ENCODE data around the gene NIF3L1. TPM values are rescaled to one million over a fixed set of nuclear protein-coding genes. Genes with fewer than 3 reads are reported as not detected.

Gene NIF3L1
- total and polyA plus RNA-seq, 2 of the 8 experiments (the other 6 are each of a cell fraction or from before 2014, with no cell fraction given) = 63.4 to 126 TPM

DNA sequence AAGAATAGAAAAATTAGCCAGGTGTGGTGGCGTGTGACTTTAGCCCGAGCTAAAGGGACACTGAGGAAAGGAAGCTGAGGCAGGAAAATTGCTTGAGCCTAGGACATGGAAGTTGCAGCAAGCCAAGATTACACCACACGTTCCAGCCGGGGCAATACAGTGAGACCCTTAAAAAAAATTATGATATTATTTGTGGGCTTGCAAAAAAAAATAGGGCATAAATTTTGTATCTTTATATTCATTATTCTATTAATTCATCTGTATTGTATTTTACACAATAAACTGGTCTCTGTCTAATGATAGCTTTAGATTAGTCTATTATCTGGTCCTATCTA, 56.2 kb downstream of the NIF3L1 start:
- Histone ChIP-seq H4K5ac (ENCODE audit: insufficient read length, low read depth, low read length) (no peak overlapping the region), H3K4me3 (ENCODE audit: extremely low read depth in 1 of 4, insufficient read depth in 2 of 4, low read depth in 3 of 4, low read length in 4 of 4) (no peak overlapping the region), H3K56ac (replicated peaks; ENCODE audit: insufficient read length, low read depth, low read length) (no peak overlapping the region), H3K4me2 (ENCODE audit: insufficient read depth in 1 of 2, low read depth in 2 of 2, low read length in 2 of 2) (no peak overlapping the region), H4K20me1 (replicated peaks in 1 of 2; ENCODE audit: control insufficient read depth in 1 of 2, insufficient read depth in 2 of 2, low read length in 2 of 2) (no peaks in the 10 kb centered on the region), H3K79me1 (ENCODE audit: low read depth, low read length) (no peaks in the 10 kb centered on the region), H2BK120ac (replicated peaks; ENCODE audit: low read depth, low read length) (no peak overlapping the region), H2BK12ac (ENCODE audit: low read depth, low read length) (no peak overlapping the region), H4K8ac (ENCODE audit: extremely low read depth, insufficient read depth, low read length) (no peak overlapping the region), H2BK5ac (ENCODE audit: low read depth, low read length) (no peak overlapping the region), H3K36me3 (ENCODE audit: control insufficient read depth in 2 of 4, insufficient read depth in 4 of 4, low read length in 3 of 4) (peaks cover 2 to 76% (median 26%) of the 10 kb centered on the region in 4 experiments), H3K27ac (ENCODE audit: low read depth, low read length) (no peak overlapping the region), H3K14ac (ENCODE audit: insufficient read length) (no peak overlapping the region), H3K23me2 (ENCODE audit: low read depth, low read length) (no peaks in the 10 kb centered on the region), H4K91ac (replicated peaks; ENCODE audit: insufficient read length, low read length) (no peak overlapping the region), H3K9me3 (ENCODE audit: insufficient read depth in 2 of 2, low read depth in 1 of 2, low read length in 1 of 2) (no peaks in the 10 kb centered on the region), H2AK5ac (ENCODE audit: low read depth, low read length) (no peak overlapping the region), H3K9ac (replicated peaks in 1 of 4; ENCODE audit: extremely low read depth in 1 of 4, low read depth in 3 of 4, low read length in 3 of 4) (no peak overlapping the region), H3K18ac (ENCODE audit: extremely low read depth, low read length) (no peak overlapping the region), H3K23ac (ENCODE audit: insufficient read length) (no peak overlapping the region), H2AFZ (ENCODE audit: low read length) (no peak overlapping the region), H3K4ac (replicated peaks; ENCODE audit: insufficient read length, low read depth, low read length) (no peak overlapping the region), H3K4me1 (replicated peaks in 1 of 4; ENCODE audit: control insufficient read depth in 3 of 4, insufficient read depth in 4 of 4, low read length in 3 of 4) (no peaks in the 10 kb centered on the region), H3K27me3 (replicated peaks in 1 of 4; ENCODE audit: control insufficient read depth in 3 of 4, extremely low read depth in 1 of 4, insufficient read depth in 3 of 4, low read length in 3 of 4) (no peaks in the 10 kb centered on the region), H3K79me2 (ENCODE audit: control insufficient read depth in 1 of 2, insufficient read depth in 2 of 2, low read length in 2 of 2) (no peaks in the 10 kb centered on the region), H2BK20ac (ENCODE audit: low read length) (no peak overlapping the region), H2BK15ac (ENCODE audit: low read length) (no peak overlapping the region)
- WGBS, 2 experiments (ENCODE audit: extremely low coverage in 1 of 2, insufficient coverage in 1 of 2, insufficient read length in 1 of 2, insufficient replicate concordance in 2 of 2, low coverage in 1 of 2, low lambda C conversion rate in 2 of 2, missing lambda C conversion rate in 1 of 2) = 87% methylated on average over 4 of the region's 4 CpGs; no CpG with 5 or more reads in 1 of the 2 experiments
- FAIRE-seq = no peak
- no peak for TF ChIP-seq JUND (IDR thresholded peaks at IDR 0.05; ENCODE audit: low read length)
- no peak for TF ChIP-seq TAF1 (IDR thresholded peaks at IDR 0.05; ENCODE audit: low read depth, low read length)
- TF ChIP-seq, protein P1, sequence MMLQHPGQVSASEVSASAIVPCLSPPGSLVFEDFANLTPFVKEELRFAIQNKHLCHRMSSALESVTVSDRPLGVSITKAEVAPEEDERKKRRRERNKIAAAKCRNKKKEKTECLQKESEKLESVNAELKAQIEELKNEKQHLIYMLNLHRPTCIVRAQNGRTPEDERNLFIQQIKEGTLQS (IDR thresholded peaks at IDR 0.05; ENCODE audit: insufficient read depth, low read depth, low read length) = no peak
- TF ChIP-seq SIRT6 (IDR thresholded peaks at IDR 0.05; ENCODE audit: low read length) = no peak
- no peak for TF ChIP-seq NRF1 (IDR thresholded peaks at IDR 0.05; ENCODE audit: low read depth, low read length)
- no peak for TF ChIP-seq EP300 (IDR thresholded peaks at IDR 0.05; ENCODE audit: borderline replicate concordance in 1 of 2, low read depth in 2 of 2, low read length in 2 of 2)
- DNase-seq (ENCODE audit: low read depth in 1 of 2, low spot score in 2 of 2) = no peak
- POLR2A ChIA-PET (ENCODE audit: partially characterized antibody) = interaction anchor here (0.6 to 1.2 kb wide), 3 partner anchors 19 to 127 kb away, joined by 3 read pairs; no protein-coding TSS in a partner anchor
- CTCF ChIA-PET (ENCODE audit: partially characterized antibody) = interaction anchor here (1.0 to 1.8 kb wide), 4 partner anchors 15 to 213 kb away, joined by 3 to 6 read pairs (median 4); no protein-coding TSS in a partner anchor
